ENCODE data around the gene CLBA1.

Gene CLBA1

GRCh38 chr14:104972301-104973134 is 13.1 kb upstream of the CLBA1 start:
- H3K27me3 Mint-ChIP-seq, result peaks cover 8% of the 10 kb centered on the region
- H3K4me3 Mint-ChIP-seq, result no peak overlapping the region
- H3K36me3 Mint-ChIP-seq, result no peaks in the 10 kb centered on the region
- H3K4me1 Mint-ChIP-seq, result peaks cover 8% of the 10 kb centered on the region
- H3K27ac Mint-ChIP-seq, result no peak overlapping the region
- no peaks in the 10 kb centered on the region for H3K9me3 Mint-ChIP-seq

DNA sequence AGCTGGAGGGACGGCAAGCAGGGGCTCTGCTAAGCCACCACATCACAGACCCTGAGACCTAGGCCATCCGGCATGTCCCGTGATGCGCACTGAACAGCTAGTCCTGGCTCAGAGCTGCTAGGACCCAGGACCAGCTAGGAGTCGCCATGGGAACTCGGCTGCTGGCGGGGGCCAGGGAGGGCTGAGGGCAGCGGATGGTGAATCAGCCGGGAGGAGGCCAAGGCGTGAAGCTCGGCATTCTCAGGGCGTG is 12.5 kb upstream of the CLBA1 start:
- H3K36me3 Mint-ChIP-seq, result no peaks in the 10 kb centered on the region
- H3K4me3 Mint-ChIP-seq, result no peak overlapping the region
- H3K27me3 Mint-ChIP-seq, result peaks cover 8% of the 10 kb centered on the region
- H3K9me3 Mint-ChIP-seq, result no peaks in the 10 kb centered on the region
- H3K27ac Mint-ChIP-seq, result no peak overlapping the region
- peaks cover 12% of the 10 kb centered on the region for H3K4me1 Mint-ChIP-seq

DNA sequence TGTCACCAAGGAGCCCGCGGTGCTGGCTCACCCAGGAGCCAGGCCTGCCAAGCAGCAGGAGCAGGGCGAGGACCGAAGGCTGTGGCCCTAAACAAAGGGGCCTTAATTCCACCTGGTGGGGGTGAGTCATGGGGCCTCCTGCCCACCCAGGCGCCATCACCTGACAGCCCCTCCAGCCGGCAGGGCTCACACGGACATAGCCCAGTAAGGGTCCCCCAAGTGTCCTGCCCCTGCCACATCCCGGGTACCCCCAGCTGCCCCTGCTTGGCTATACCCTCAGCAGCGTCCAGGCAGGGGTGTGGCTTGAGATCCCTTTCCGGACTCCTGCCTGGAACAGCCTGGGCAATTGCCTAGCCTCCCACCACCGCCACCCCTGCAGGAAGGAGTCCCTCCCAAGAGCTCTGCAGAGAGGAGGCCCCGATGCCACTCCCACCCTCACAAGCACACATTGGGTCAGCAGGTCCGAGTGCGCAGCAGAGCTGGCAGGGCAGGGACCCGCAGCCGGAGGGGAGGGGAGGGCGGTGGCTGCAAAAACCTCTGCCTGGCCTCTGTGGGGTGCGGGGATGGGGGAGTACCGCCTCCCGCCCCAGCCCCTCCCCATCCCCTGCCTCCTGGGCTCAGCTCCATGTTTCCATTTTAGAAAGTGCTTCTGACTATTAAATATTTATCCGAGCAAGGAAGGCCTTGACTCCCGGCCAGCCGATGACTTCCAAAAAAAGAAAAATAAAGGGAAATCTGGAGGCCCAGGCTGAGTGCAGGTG is 12.0 kb upstream of the CLBA1 start:
- Mint-ChIP-seq H3K36me3 (no peaks in the 10 kb centered on the region), H3K27ac (no peak overlapping the region), H3K4me1 (peaks cover 12% of the 10 kb centered on the region), H3K27me3 (peaks cover 8% of the 10 kb centered on the region), H3K4me3 (no peak overlapping the region), H3K9me3 (no peaks in the 10 kb centered on the region)

DNA sequence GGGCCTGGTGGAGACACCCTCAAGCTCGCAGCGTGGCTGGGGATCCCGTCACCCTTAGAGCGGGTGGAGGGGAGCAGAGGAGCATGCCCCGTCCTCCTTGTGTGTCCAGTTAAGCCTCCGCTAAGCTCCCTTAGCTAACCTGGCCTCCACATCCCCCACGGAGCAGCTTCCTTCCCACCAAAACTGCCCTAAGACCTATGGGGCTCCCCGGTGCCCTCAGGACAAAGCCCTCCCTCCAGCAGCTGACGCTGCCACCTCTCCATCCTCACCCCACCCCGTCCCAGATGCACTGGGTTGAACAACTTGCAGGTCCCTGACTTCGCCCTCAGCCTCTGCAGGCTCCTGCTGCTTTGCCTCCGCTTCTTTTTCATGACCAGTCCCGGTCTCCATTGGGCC is 11.4 kb upstream of the CLBA1 start:
- no peak overlapping the region for H3K4me3 Mint-ChIP-seq
- H3K4me1 Mint-ChIP-seq, result peaks cover 12% of the 10 kb centered on the region
- no peaks in the 10 kb centered on the region for H3K36me3 Mint-ChIP-seq
- H3K27ac Mint-ChIP-seq, result no peak overlapping the region
- H3K27me3 Mint-ChIP-seq, result peaks cover 6% of the 10 kb centered on the region
- H3K9me3 Mint-ChIP-seq, result no peaks in the 10 kb centered on the region

GRCh38 chr14:104974665-104975390 is 10.8 kb upstream of the CLBA1 start:
- Mint-ChIP-seq H3K4me3 (no peak overlapping the region), H3K36me3 (no peaks in the 10 kb centered on the region), H3K27ac (no peak overlapping the region), H3K27me3 (peaks cover 4% of the 10 kb centered on the region), H3K9me3 (no peaks in the 10 kb centered on the region), H3K4me1 (peaks cover 12% of the 10 kb centered on the region)

DNA sequence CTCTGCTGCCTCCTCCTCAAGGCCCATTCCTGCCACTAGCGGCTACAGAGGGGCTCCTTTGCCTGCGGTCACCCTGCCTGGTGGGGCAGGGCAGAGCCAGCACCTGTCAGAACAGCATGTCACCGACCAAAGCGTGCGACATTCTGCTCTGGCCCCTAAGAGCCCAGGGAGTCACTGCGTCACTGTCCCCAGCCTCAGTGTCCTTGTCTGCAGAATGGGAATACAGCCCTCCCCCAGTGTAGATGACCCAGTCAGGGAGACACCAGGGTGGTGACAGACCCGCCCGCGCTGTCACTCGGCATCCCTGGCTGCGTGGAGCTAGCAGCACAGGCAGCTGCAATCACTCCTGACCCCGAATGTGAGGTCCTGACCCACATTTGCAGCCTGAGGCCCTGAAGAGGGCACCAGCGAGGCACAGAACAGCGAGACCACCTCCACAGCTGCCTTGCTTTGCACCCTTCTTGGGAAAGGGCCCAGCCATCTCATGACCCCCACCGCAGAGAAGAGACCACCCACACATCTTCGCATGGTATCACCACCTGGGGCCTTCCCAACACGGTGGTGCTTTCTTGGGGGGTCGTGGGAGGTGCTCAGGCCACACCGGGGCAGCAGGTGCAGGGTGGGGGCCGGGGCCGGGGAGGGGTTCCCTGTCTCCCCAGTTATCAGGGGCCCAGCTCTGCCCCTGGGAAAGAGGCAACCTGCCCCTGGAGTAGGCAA is 9.9 kb upstream of the CLBA1 start:
- H3K36me3 Mint-ChIP-seq, result no peaks in the 10 kb centered on the region
- H3K27ac Mint-ChIP-seq, result no peak overlapping the region
- H3K27me3 Mint-ChIP-seq, result peaks cover 4% of the 10 kb centered on the region
- no peaks in the 10 kb centered on the region for H3K9me3 Mint-ChIP-seq
- no peak overlapping the region for H3K4me3 Mint-ChIP-seq
- H3K4me1 Mint-ChIP-seq, result peaks cover 12% of the 10 kb centered on the region

GRCh38 chr14:104976198-104977007 is 9.2 kb upstream of the CLBA1 start:
- H3K36me3 Mint-ChIP-seq, result no peaks in the 10 kb centered on the region
- peaks cover 4% of the 10 kb centered on the region for H3K27me3 Mint-ChIP-seq
- H3K4me1 Mint-ChIP-seq, result peaks cover 12% of the 10 kb centered on the region
- H3K27ac Mint-ChIP-seq, result peak overlapping the region; percentile 80
- peak overlapping the region; percentile 57 for H3K4me3 Mint-ChIP-seq
- no peaks in the 10 kb centered on the region for H3K9me3 Mint-ChIP-seq

DNA sequence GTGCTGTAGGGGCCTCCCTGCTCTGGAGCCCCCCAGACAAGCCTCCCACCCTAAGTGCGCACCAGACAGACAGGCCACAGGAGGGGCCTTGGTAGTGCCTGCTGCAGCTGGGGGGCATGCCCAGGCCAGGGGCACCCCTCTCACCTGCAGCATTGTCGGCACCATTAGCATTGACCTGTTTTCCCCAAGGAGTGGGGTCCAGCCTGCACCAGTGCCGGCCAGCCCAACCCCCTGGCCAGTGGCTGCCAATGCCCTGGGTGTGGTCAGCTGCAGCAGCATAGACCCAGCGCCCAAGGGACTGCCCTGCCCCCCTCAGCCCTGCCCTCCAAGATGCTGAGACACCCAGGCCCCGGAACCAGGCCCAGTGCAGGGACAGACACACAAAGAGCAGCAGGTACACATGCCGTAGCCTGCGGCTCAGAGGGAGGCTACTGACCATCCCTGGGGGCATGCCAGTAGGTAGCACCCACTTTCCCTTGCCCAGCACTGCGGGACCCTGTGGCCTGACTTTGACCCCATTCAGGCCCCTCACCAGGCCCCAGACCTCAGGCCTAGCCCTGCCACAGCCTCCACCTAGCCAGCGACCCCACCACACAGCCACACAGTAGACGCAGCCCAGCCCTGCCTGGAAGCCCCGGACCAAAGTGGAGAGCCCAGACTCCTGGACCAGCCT is 8.4 kb upstream of the CLBA1 start:
- Mint-ChIP-seq H3K36me3 (no peaks in the 10 kb centered on the region), H3K9me3 (no peaks in the 10 kb centered on the region), H3K4me1 (peaks cover 12% of the 10 kb centered on the region), H3K4me3 (peak overlapping the region; percentile 87), H3K27me3 (peaks cover 4% of the 10 kb centered on the region), H3K27ac (no peak overlapping the region)

- H3K36me3 Mint-ChIP-seq, result no peaks in the 10 kb centered on the region
- H3K27me3 Mint-ChIP-seq, result peaks cover 4% of the 10 kb centered on the region
- no peaks in the 10 kb centered on the region for H3K9me3 Mint-ChIP-seq
- H3K4me3 Mint-ChIP-seq, result peak within 1 kb of the TSS; percentile 87
- no peak within 1 kb of the TSS for H3K27ac Mint-ChIP-seq
- H3K4me1 Mint-ChIP-seq, result peaks cover 12% of the 10 kb centered on the region
Observed at GRCh38 chr14:104977681-104978653, 7.6 kb upstream of the CLBA1 start, which contains the start of gene AHNAK2. AHNAK2 (minus strand) TSS chr14:104978374; CDS start chr14:104978237, 137 bp downstream.

- Mint-ChIP-seq H3K27ac (no peak overlapping the region), H3K4me1 (peaks cover 12% of the 10 kb centered on the region), H3K4me3 (peak overlapping the region; percentile 51), H3K27me3 (peaks cover 4% of the 10 kb centered on the region), H3K36me3 (no peaks in the 10 kb centered on the region), H3K9me3 (no peaks in the 10 kb centered on the region)
Observed at GRCh38 chr14:104978746-104979691, 6.6 kb upstream of the CLBA1 start.

DNA sequence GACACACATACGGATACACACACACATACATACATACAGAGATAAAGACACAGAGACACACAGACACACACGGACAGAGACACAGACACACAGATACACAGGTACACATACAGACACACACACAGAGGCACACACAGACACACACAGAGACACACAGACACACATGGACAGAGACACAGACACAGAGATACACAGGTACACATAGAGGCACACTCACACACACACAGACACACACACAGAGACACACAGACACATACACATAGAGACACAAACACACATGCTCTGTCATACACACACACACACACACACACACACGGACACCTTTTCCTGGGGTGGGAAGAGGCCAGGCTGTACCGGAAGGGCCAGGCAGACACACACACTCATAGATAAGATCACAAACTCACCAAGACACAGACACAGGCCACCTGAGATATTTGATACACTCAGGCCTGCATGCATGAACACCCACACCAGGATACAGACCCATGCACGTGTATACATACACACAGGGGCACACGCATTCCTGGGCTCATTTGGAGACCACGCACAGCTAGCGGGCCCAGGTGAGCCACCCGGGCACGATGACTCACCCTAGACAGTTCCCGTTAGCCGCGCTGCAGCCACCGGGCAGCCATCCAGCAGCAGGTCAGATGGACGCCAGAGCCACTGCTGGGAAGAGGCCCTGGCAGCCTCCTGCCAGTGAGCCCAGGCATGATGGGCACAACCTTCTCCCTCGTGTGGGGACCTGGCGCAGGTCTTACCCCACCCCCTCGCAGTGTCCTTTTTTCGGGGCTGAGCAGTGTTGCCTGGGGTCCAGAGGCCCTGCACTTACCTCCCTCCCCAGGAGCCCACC is 5.6 kb upstream of the CLBA1 start:
- Mint-ChIP-seq H3K27ac (no peak overlapping the region), H3K36me3 (no peaks in the 10 kb centered on the region), H3K27me3 (peaks cover 4% of the 10 kb centered on the region), H3K4me3 (no peak overlapping the region), H3K4me1 (peaks cover 16% of the 10 kb centered on the region), H3K9me3 (no peaks in the 10 kb centered on the region)
